WTC11 (cell line): ENCODE measurements around the gene WDPCP.

ENCODE experiments used
- MXD4 ChIP-seq: fragments of 250-450 bp; sonication (Bioruptor Pico); IDR thresholded peaks from 2 replicates; pipeline ENCODE4 v1.8.0; 2021; ENCODE audit warnings: mild to moderate bottlenecking, moderate library complexity, borderline replicate concordance
- TF ChIP-seq, protein P1 (sequence below): fragments of 200-600 bp; IDR thresholded peaks from 2 replicates; pipeline ENCODE4 v1.8.0; 2022; ENCODE audit warnings: antibody characterized with exemption

- TF ChIP-seq, protein P1, sequence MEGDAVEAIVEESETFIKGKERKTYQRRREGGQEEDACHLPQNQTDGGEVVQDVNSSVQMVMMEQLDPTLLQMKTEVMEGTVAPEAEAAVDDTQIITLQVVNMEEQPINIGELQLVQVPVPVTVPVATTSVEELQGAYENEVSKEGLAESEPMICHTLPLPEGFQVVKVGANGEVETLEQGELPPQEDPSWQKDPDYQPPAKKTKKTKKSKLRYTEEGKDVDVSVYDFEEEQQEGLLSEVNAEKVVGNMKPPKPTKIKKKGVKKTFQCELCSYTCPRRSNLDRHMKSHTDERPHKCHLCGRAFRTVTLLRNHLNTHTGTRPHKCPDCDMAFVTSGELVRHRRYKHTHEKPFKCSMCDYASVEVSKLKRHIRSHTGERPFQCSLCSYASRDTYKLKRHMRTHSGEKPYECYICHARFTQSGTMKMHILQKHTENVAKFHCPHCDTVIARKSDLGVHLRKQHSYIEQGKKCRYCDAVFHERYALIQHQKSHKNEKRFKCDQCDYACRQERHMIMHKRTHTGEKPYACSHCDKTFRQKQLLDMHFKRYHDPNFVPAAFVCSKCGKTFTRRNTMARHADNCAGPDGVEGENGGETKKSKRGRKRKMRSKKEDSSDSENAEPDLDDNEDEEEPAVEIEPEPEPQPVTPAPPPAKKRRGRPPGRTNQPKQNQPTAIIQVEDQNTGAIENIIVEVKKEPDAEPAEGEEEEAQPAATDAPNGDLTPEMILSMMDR = no peak
- TF ChIP-seq MXD4 (CRISPR knock-in tag) = no peak
These were observed 369.3 kb downstream of the WDPCP start for GRCh38 chr2:63218800-63219526.
